ENCODE data around the gene MYH6.

Gene MYH6

GRCh38 chr14:23447361-23448350, 39.6 kb upstream of the MYH6 start:
- TF ChIP-seq, protein P1, sequence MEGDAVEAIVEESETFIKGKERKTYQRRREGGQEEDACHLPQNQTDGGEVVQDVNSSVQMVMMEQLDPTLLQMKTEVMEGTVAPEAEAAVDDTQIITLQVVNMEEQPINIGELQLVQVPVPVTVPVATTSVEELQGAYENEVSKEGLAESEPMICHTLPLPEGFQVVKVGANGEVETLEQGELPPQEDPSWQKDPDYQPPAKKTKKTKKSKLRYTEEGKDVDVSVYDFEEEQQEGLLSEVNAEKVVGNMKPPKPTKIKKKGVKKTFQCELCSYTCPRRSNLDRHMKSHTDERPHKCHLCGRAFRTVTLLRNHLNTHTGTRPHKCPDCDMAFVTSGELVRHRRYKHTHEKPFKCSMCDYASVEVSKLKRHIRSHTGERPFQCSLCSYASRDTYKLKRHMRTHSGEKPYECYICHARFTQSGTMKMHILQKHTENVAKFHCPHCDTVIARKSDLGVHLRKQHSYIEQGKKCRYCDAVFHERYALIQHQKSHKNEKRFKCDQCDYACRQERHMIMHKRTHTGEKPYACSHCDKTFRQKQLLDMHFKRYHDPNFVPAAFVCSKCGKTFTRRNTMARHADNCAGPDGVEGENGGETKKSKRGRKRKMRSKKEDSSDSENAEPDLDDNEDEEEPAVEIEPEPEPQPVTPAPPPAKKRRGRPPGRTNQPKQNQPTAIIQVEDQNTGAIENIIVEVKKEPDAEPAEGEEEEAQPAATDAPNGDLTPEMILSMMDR (IDR thresholded peaks at IDR 0.05; ENCODE audit: low read depth, low read length): no peak
- no peak for DNase-seq (ENCODE audit: extremely low read depth, low read depth)

GRCh38 chr14:23446291-23446851, 38.3 kb upstream of the MYH6 start:
- TF ChIP-seq, protein P1 (IDR thresholded peaks at IDR 0.05; ENCODE audit: low read depth, low read length): no peak

GRCh38 chr14:23445773-23446172, 37.7 kb upstream of the MYH6 start:
- no peak for DNase-seq (ENCODE audit: extremely low read depth, low read depth)
- TF ChIP-seq, protein P1 (IDR thresholded peaks at IDR 0.05; ENCODE audit: low read depth, low read length): no peak

More at GRCh38 chr14:23446291-23446851, 38.3 kb upstream of the MYH6 start:
- no peak for DNase-seq (ENCODE audit: extremely low read depth, low read depth)

DNA sequence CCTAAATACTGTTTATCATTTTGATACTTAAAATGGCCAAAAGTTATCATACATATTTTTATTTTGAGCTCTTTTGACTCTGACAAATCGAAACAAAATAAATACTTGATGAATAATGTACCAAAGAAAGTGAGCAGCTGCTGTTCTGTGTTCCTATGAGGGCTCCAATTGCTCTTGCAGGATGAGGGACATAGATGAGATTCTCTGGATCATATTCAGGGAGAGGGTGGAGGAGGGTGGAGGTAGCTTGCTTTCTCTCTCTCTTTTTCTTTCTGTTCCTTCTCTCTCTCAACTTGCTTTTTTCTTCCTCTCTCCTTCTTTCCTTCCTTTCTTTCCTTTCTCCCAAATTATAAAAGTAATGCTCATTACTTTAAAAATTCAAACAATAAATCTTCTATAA, 36.2 kb upstream of the MYH6 start:
- TF ChIP-seq, protein P1 (IDR thresholded peaks at IDR 0.05; ENCODE audit: low read depth, low read length): no peak
- DNase-seq (ENCODE audit: extremely low read depth, low read depth): no peak

GRCh38 chr14:23443881-23444280, 35.8 kb upstream of the MYH6 start:
- TF ChIP-seq, protein P1 (IDR thresholded peaks at IDR 0.05; ENCODE audit: low read depth, low read length): no peak
- DNase-seq (ENCODE audit: extremely low read depth, low read depth): no peak

DNA sequence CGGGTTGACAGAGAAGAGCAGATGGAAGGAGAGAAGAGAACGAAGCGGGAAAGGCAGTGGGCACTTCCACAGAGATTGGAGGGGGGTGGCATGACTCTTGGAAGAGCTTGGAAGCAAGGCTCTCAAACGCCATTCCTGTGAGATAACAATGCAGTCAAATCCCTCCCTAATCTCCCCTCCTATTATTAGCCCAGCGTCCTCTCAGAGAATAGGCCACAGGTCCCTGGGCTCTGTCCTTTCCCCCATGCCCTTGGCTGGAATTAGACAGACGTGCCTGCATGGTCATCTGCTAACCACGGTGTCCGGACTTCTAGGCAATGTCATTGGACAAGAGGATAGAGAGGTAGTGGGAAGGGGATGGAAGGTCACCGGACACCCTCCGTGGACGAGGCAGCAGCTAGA, 35.3 kb upstream of the MYH6 start:
- TF ChIP-seq, protein P1 (IDR thresholded peaks at IDR 0.05; ENCODE audit: low read depth, low read length): no peak
- no peak for DNase-seq (ENCODE audit: extremely low read depth, low read depth)

Measured in AG09319 (cell line).